Measurements from ENCODE around the gene ATG4B.

Gene ATG4B

DNA sequence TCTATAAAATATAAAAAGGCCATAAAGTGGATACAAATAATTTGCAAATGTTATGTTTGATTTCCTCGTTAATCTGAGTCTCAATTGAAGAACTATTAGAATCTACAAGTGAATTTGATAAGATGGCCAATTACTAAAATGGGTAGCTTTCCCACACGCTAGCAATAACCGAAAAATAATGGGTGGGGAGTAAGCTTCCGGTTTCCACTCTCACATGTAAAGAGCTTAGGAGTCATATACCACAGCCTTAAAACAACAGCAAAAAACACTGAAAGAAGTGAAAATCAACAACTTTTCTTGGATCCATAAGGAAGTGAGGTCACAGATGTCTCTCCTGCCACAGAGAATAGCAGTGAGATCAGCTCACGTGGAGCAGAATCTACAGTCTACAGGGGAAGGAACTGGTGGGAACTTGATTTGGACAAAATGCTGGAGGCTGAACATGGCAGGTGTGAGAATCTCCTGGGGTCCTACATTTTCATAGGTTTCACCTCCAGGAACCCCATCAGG is 19.1 kb upstream of the ATG4B start:
- Mint-ChIP-seq H3K27me3 (no peaks in the 10 kb centered on the region), H3K27ac (peak overlapping the region; percentile 97), H3K36me3 (peaks cover 19% of the 10 kb centered on the region), H3K4me3 (peak overlapping the region; percentile 78), H3K4me1 (peaks cover 39% of the 10 kb centered on the region), H3K9me3 (no peaks in the 10 kb centered on the region)
- no peak for DNase-seq
- CTCF ChIA-PET = interaction anchor here (1.1 kb wide), 2 partner anchors 20 to 259 kb away, joined by 3 read pairs; partner anchors contain the start of gene ATG4B

DNA sequence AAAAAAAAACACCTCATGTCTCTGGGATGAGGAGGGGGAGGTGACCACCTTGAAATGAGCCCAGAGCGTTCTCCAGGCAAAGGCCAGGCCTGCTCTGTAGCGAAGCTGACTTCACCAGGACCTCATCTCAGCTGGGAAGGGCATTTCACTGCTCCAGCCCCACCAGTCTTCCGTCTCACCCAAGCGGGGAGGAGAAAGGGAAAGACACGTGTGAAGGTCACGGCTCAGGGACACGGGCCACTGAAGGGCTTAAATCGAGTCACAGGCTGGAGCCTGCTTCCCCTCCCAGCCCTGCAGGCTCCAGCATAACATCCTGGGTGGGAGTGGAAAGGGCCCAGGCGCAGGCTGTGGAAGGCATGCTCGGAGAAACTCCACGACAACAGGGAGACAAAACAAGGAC is 18.7 kb upstream of the ATG4B start:
- CTCF ChIA-PET = interaction anchor here (1.1 kb wide), 1 partner anchor 259 kb away, joined by 3 read pairs; no protein-coding TSS in a partner anchor
- H3K4me1 Mint-ChIP-seq = peaks cover 39% of the 10 kb centered on the region
- H3K36me3 Mint-ChIP-seq = peaks cover 20% of the 10 kb centered on the region
- DNase-seq = no peak
- H3K4me3 Mint-ChIP-seq = peak overlapping the region; percentile 78
- no peaks in the 10 kb centered on the region for H3K9me3 Mint-ChIP-seq
- no peaks in the 10 kb centered on the region for H3K27me3 Mint-ChIP-seq
- H3K27ac Mint-ChIP-seq = peak overlapping the region; percentile 97

DNA sequence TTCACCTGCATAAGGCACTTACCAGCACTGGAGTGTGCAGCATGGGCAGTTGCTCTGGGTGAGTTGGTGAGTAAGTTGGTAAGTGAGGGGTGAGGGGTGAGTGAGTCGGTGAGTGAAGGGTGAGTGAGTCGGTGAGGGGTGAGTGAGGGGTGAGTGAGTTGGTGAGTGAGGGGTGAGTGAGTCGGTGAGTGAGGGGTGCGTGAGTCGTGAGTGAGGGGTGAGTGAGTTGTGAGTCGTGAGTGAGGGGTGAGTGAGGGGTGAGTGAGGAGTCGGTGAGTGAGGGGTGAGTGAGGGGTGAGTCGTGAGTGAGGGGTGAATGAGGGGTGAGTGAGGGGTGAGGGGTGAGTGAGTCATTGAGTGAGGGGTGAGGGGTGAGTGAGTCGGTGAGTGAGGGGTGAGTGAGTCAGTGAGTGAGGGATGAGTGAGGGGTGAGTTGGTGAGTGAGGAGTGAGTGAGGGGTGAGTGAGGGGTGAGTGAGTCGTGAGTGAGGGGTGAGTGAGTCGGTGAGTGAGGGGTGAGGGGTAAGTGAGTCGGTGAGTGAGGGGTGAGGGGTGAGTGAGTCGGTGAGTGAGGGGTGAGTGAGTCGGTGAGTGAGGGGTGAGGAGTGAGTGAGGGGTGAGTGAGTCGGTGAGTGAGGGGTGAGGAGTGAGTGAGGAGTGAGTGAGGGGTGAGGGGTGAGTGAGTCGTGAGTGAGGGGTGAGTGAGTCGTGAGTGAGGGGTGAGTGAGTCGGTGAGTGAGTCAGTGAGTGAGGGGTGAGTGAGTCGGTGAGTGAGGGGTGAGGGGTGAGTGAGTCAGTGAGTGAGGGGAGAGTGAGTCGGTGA is 17.7 kb upstream of the ATG4B start:
- H3K9me3 Mint-ChIP-seq = no peaks in the 10 kb centered on the region
- no peak overlapping the region for H3K4me3 Mint-ChIP-seq
- H3K4me1 Mint-ChIP-seq = peaks cover 39% of the 10 kb centered on the region
- no peak overlapping the region for H3K27ac Mint-ChIP-seq
- peaks cover 21% of the 10 kb centered on the region for H3K36me3 Mint-ChIP-seq
- CTCF ChIA-PET = no interaction called here
- no peak for DNase-seq
- H3K27me3 Mint-ChIP-seq = no peaks in the 10 kb centered on the region

DNA sequence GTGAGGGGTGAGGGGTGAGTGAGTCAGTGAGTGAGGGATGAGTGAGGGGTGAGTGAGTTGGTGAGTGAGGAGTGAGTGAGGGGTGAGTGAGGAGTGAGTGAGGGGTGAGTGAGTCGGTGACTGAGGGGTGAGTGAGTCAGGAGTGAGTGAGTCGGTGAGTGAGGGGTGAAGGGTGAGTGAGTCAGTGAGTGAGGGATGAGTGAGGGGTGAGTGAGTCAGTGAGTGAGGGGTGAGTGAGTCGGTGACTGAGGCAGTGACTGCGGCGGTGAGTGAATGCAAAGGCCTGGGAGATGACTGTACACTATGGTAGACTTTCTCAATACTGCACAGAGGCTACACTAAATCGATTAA is 17.1 kb upstream of the ATG4B start:
- H3K4me1 Mint-ChIP-seq = peaks cover 33% of the 10 kb centered on the region
- no peak for DNase-seq
- H3K27me3 Mint-ChIP-seq = no peaks in the 10 kb centered on the region
- peaks cover 21% of the 10 kb centered on the region for H3K36me3 Mint-ChIP-seq
- H3K4me3 Mint-ChIP-seq = no peak overlapping the region
- H3K27ac Mint-ChIP-seq = no peak overlapping the region
- H3K9me3 Mint-ChIP-seq = no peaks in the 10 kb centered on the region
- CTCF ChIA-PET = no interaction called here

DNA sequence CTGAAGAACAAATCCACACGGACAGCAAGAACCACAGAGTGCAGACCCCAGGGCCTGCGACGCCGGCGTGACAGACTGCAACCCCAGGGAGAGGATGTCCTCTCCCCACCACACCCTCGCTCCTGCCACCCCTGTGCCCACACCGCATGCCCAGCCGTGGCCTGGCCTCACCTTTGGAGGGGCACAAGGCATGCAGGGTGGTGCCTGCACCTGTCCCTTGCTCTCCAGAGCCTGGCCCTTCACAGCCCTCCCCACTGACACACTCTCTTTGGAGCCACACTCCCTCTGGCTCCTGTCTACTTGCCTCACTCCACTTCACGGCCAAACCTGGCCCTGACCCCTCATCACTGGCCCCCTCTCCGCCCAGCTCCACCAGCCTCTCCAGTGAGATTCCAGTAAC is 9.8 kb upstream of the ATG4B start:
- DNase-seq = no peak
- Mint-ChIP-seq H3K27ac (no peak overlapping the region), H3K27me3 (no peaks in the 10 kb centered on the region), H3K4me1 (peaks cover 3% of the 10 kb centered on the region), H3K36me3 (peaks cover 25% of the 10 kb centered on the region), H3K4me3 (no peak overlapping the region), H3K9me3 (no peaks in the 10 kb centered on the region)
- CTCF ChIA-PET = no interaction called here

DNA sequence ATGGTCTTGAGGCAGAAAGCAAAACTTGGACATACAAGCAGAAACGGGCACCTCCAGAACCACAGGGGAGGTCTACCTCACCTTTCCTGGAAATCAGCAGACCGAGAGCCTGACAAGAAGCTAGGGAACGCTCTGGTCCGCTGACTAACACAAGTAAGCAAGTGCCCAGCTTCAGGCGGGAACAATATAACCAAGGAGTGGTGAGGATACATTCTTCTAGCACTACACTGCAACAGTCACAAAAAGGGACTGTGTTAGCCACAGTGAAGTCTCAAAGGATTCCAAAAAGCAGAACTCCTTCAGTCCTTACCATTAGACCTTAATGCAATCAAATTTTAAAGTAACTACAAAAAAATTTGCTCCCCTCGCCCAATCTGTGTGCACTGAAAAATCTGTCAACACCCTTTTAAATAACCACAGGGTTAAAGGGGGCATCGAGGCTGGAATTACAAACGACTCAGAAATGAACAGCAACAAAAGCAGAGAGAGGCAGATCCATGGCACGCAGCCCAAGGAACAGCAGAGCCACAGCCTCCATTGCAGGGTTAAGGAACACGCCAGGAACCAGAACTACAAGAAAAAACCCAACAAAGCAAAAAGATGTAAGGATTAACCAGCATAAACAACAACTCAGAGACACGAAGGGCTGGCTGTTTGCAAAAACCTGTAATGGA is 7.6 kb upstream of the ATG4B start:
- H3K36me3 Mint-ChIP-seq = peaks cover 29% of the 10 kb centered on the region
- no peak overlapping the region for H3K27ac Mint-ChIP-seq
- H3K4me3 Mint-ChIP-seq = no peak overlapping the region
- no peak for DNase-seq
- CTCF ChIA-PET = no interaction called here
- H3K4me1 Mint-ChIP-seq = peaks cover 7% of the 10 kb centered on the region
- H3K27me3 Mint-ChIP-seq = no peaks in the 10 kb centered on the region
- no peaks in the 10 kb centered on the region for H3K9me3 Mint-ChIP-seq

DNA sequence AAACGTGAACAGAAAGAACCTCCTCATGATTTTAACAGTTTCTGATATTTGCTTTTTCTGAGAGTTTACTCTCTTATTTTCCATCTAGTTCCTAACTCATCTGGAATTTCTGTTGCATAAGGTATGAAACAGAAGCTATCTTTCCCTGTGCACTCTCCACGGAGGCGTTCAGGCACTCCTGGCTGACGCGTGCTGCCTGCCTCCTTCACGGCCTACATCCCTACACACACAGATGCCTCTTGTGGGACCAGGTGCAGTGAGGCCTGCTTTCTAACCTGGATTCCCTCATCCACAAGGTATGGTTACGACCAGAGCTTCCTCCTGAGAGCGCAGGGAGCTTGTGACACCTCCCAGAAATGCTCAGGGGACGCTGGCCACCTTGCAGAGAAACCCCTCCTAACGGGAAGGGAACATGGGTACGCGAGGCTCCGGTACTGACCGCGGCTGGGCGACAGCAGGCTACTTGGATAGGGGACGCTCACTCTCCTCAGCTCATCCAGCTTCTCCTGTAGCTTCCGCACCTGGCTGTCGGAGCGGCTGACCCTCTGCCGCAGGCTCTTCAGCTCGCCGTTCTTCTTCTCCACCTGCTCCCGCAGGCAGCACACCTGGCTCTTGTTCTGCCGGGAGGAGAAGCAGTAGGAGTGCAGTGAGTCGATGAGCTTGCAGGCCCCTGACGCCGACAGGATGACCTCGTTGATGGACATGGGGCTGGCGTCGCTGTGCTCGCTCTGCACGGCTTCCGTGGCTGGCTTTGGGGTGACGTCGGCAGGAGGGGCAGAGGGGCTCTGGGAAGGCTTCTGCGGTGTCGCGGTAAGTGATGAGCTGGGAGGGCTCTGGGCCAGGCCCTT is 4.8 kb upstream of the ATG4B start:
- no peak overlapping the region for H3K4me3 Mint-ChIP-seq
- H3K27ac Mint-ChIP-seq = no peak overlapping the region
- H3K4me1 Mint-ChIP-seq = peaks cover 20% of the 10 kb centered on the region
- no peaks in the 10 kb centered on the region for H3K27me3 Mint-ChIP-seq
- peaks cover 25% of the 10 kb centered on the region for H3K36me3 Mint-ChIP-seq
- DNase-seq = no peak
- H3K9me3 Mint-ChIP-seq = no peaks in the 10 kb centered on the region
- CTCF ChIA-PET = interaction anchor here (0.5 kb wide), 1 partner anchor 1691 kb away, joined by 3 read pairs; no protein-coding TSS in a partner anchor

DNA sequence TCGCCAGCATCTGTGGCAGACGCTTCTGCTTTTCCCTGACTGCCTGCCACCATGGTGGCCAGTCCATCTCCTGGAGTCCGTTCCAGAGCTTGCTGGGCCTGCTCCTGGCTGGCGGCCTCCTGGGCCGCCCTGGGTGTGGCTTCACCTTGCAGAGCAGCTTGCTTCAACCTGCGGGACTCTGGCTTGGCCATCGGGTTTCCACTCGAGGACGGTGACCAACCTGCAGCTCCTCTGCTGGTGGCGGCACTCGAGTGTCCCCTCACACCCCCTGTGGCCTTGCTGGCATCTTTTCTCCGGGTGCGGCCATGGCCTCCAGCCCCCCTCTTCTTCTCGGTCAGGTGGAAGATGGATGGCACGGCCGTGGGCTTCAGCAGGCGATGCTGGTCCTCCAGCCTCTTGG is 3.9 kb upstream of the ATG4B start:
- Mint-ChIP-seq H3K27ac (no peak overlapping the region), H3K9me3 (no peaks in the 10 kb centered on the region), H3K27me3 (no peaks in the 10 kb centered on the region), H3K4me3 (no peak overlapping the region), H3K36me3 (peaks cover 20% of the 10 kb centered on the region), H3K4me1 (peaks cover 26% of the 10 kb centered on the region)
- DNase-seq = no peak
- CTCF ChIA-PET = no interaction called here

DNA sequence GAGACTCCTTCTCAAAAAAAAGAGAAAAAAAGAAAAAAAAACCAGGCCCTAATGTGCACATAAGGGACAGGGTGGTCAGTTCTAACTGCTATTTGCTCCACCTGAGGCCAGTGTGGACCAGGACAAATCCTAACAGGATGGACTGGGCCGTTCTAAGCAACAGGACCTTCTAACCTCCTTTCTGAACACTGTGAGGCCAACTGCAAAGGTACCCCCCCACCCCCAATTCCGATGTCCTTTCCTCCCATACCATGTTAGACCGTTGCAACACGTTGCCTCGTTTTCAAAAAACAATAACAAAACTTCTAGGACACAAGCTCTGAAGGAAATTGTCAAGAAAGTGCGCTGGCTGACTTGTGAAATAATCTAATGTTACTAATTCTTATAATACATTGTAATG is 1.7 kb upstream of the ATG4B start:
- H3K36me3 Mint-ChIP-seq = peaks cover 33% of the 10 kb centered on the region
- CTCF ChIA-PET = no interaction called here
- peak overlapping the region; percentile 73 for H3K27ac Mint-ChIP-seq
- DNase-seq = no peak
- no peaks in the 10 kb centered on the region for H3K27me3 Mint-ChIP-seq
- H3K4me1 Mint-ChIP-seq = peaks cover 43% of the 10 kb centered on the region
- no peaks in the 10 kb centered on the region for H3K9me3 Mint-ChIP-seq
- H3K4me3 Mint-ChIP-seq = peak overlapping the region; percentile 75

DNA sequence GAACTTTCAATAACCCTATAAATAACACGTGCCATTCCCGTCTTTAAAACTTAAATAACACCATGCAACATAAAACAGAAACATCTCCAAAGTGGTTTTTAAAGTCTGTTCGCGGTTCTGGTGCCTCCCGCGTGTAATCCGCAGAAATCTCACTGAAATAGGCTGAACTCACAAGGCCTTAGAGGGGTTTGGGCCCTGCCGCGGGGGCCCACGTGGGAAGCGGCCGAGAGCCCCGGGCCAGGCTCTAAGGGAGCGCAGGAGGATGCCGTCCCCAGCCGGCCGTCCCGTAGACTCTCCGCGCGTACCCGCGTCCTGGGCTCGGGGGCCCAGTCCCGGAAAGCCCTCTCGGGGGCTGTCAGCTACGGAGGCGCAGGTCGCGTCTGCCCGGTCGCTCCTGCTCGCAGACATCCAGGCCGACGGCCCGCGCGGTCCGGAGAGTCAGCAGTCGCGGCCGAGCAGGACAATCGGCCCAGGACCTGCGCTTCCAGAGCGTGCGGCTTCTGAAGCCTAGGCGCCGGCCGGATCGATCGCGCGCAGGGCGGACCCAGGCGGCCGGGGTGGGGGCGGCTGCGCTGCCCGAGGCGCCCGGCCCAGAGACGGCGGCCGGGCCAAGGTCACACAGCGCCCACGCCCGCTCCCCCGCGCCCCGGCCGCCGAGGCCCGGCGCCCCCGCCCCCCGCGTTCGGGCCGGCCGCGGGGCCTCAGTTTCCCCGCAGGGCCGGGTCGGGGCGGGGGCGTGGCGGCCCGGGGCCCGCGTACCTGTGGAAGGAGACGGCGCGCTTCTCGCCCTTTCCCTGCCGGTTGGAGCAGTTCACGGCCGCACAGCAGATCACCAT is 1.1 kb upstream of the ATG4B start:
- no peaks in the 10 kb centered on the region for H3K9me3 Mint-ChIP-seq
- DNase-seq = peak; percentile 55
- H3K27ac Mint-ChIP-seq = peak overlapping the region; percentile 73
- peak overlapping the region; percentile 75 for H3K4me3 Mint-ChIP-seq
- CTCF ChIA-PET = no interaction called here
- H3K36me3 Mint-ChIP-seq = peaks cover 33% of the 10 kb centered on the region
- no peaks in the 10 kb centered on the region for H3K27me3 Mint-ChIP-seq
- peaks cover 47% of the 10 kb centered on the region for H3K4me1 Mint-ChIP-seq

DNA sequence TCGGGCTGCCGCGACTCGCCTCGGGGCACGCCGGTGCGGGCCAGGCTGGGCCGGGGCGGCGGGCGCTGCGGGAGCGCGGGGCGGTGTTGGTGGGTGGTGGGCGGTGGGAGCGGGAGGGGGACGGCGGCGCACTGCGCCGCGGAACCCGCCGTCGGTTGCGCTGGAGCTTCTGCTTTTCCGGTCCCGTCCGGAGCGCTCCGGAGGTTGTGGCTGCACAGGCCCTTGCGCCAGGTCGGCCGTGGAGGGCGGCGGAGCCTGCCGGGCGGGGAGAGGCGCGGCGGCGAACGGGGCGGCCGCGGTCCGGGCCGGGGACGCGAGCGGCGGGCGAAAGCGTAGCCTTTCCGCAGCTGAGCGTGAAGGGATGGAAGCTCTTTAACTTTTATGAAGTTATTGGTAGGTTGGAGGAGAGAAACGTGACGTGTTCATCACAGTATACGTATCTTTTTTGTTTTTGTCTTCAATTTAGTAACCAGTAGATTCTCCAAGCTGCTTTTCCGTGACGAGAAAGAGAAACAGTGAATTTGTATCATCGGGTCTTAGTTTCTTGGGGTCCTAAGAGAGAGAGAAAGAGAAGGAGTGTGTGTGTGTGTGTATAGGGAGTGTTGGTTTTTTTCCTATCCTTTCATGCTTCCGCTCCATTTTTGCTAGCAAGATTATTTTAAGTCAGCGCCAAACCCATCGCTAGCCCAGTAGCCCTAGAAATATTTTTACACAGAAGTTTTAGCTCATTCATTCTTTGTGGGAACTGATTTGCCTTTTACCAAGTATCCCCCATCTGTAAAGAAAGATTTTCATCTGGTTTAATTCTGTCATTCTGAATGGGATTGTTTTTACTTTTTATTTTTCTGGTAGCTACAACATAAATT is 535 bp downstream of the ATG4B start:
- Mint-ChIP-seq H3K4me3 (peak overlapping the region; percentile 87), H3K36me3 (peaks cover 28% of the 10 kb centered on the region), H3K27me3 (no peaks in the 10 kb centered on the region), H3K27ac (peak overlapping the region; percentile 94), H3K4me1 (peaks cover 52% of the 10 kb centered on the region), H3K9me3 (no peaks in the 10 kb centered on the region)
- DNase-seq = peak; percentile 60
- CTCF ChIA-PET = interaction anchor here (0.8 to 1.4 kb wide), 2 partner anchors 15 to 20 kb away, joined by 3 to 4 read pairs; no protein-coding TSS in a partner anchor

DNA sequence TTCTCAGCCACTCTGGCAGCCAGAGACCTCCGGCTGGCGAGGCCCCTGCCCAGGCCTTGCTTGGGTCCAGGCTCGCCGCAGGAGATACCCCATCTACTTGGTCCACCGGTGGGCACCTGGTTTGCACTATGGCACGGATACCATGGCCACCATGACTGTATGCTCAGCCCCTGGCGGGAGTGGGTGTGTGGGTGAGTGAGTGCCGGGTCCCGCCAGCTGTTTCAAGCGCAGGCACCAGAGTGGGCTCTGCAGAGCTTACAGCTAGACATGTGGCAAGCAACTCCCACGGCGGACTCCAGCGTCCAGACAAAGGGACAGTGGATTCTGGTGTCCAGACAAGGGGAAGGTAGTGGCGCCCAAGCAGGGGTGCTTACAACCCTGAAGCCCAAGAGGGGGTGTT is 1.4 kb downstream of the ATG4B start:
- CTCF ChIA-PET = interaction anchor here (0.8 to 1.4 kb wide), 2 partner anchors 16 to 21 kb away, joined by 3 to 4 read pairs; no protein-coding TSS in a partner anchor
- Mint-ChIP-seq H3K4me1 (peaks cover 52% of the 10 kb centered on the region), H3K36me3 (peaks cover 26% of the 10 kb centered on the region), H3K9me3 (no peaks in the 10 kb centered on the region), H3K27me3 (no peaks in the 10 kb centered on the region), H3K4me3 (peak overlapping the region; percentile 87), H3K27ac (no peak overlapping the region)
- DNase-seq = no peak

DNA sequence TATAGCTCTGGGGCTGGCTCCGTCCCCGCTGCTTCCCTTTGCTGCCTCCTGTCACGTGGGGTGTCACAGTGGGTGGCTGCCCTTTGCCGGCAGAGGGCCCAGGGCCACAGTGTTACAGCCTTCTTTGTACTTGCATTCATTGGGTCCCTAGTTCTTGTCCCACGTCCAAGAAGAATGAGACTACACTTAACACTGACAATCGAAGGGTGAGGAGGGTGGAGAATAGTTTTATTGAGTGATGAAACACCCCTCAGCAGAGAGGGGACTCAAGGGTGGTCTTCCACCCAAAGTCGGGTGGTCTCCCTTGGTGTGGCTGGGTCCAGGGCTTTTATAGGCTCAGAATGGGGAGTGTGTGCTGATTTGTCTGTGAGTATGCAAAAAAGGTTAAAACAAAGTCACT is 1.9 kb downstream of the ATG4B start:
- H3K4me3 Mint-ChIP-seq = no peak overlapping the region
- H3K27me3 Mint-ChIP-seq = no peaks in the 10 kb centered on the region
- H3K9me3 Mint-ChIP-seq = no peaks in the 10 kb centered on the region
- peaks cover 52% of the 10 kb centered on the region for H3K4me1 Mint-ChIP-seq
- no peak for DNase-seq
- CTCF ChIA-PET = no interaction called here
- H3K36me3 Mint-ChIP-seq = peaks cover 25% of the 10 kb centered on the region
- no peak overlapping the region for H3K27ac Mint-ChIP-seq
